Measurements from ENCODE around the gene SLC6A17.

GRCh38 chr1:110223581-110223980 is 73.3 kb downstream of the SLC6A17 start:
- TF ChIP-seq CTCF (IDR thresholded peaks at IDR 0.05) (no peak), POLR2A (IDR thresholded peaks at IDR 0.05) (no peak), POLR2AphosphoS5 (IDR thresholded peaks at IDR 0.05) (no peak)

All from gastroesophageal sphincter (tissue), 3 donors.